ENCODE measurements around the gene OSBPL10. TPM values are rescaled to one million over a fixed set of nuclear protein-coding genes. Genes with fewer than 3 reads are reported as not detected.
A peak's percentile ranks its signal among the peaks of the same experiment; 100 is the strongest.

The OSBPL10 gene
- total and polyA plus RNA-seq, 2 of the 4 experiments (the other 2 are of a cell fraction) = 9.5 to 10.1 TPM

DNA sequence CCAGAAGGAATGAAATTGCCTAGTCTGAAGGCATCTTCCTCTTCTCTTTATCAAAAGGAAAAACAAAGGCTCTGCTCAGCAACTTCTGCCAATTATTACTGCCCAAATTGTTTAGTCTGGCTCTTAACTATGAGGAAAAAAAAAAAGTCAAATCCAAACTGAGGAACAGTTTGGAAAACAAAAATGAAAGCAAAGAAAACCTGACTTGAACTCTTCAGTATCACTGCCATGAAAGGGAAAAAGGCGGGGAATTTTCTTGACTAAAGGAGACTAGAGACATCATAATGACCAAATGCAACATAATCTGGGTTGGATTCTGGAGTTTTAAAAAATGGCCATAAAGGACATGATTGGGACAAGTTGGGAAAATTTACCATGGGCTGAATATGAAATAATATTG is 292.1 kb downstream of the OSBPL10 start:
- Histone ChIP-seq H3K4me2 (ENCODE audit: low read depth, low read length) (peak overlapping the region; percentile 53), H2BK20ac (ENCODE audit: low read depth, low read length) (no peak overlapping the region), H2AK9ac (replicated peaks; ENCODE audit: low read depth, low read length, poor library complexity) (no peak overlapping the region), H3K9me3 (ENCODE audit: control insufficient read depth, insufficient read depth, low read length) (no peaks in the 10 kb centered on the region), H2BK15ac (ENCODE audit: low read depth, low read length) (no peak overlapping the region), H4K5ac (ENCODE audit: low read depth, low read length) (no peak overlapping the region), H4K91ac (ENCODE audit: insufficient read depth, low read depth, low read length) (no peak overlapping the region), H3K56ac (ENCODE audit: extremely low read depth, insufficient read depth, low read length) (no peak overlapping the region), H3K4me3 (ENCODE audit: insufficient read depth, low read depth, low read length) (no peak overlapping the region), H2AK5ac (ENCODE audit: low read depth, low read length) (no peak overlapping the region), H3K4ac (ENCODE audit: low read depth, low read length) (no peak overlapping the region), H2BK120ac (ENCODE audit: low read depth, low read length) (no peak overlapping the region), H3K18ac (ENCODE audit: low read depth, low read length) (no peak overlapping the region), H3K9me1 (ENCODE audit: insufficient read depth, low read length) (no peaks in the 10 kb centered on the region; the same call in 1 of the 2 replicates), H2BK5ac (ENCODE audit: low read depth, low read length, poor library complexity, severe bottlenecking) (no peak overlapping the region), H3K9ac (ENCODE audit: low read depth, low read length) (no peak overlapping the region), H3K36me3 (ENCODE audit: control insufficient read depth, insufficient read depth, low read length) (0 out of 2 replicates have a peak, but pooled peaks cover 1% of the 10 kb centered on the region), H3K27ac (ENCODE audit: insufficient read depth, low read length) (no peak overlapping the region), H3K23ac (ENCODE audit: low read depth, low read length) (no peak overlapping the region), H3K14ac (replicated peaks; ENCODE audit: low read depth, low read length) (no peak overlapping the region), H3K79me1 (ENCODE audit: low read depth in 1 of 2, low read length in 2 of 2) (no peaks in the 10 kb centered on the region), H3K27me3 (ENCODE audit: control insufficient read depth, insufficient read depth, low read length) (no peaks in the 10 kb centered on the region), H3K4me1 (ENCODE audit: control insufficient read depth, insufficient read depth, low read length) (peaks cover 2% of the 10 kb centered on the region), H4K8ac (ENCODE audit: low read depth in 2 of 2, low read length in 2 of 2) (no peak overlapping the region), H4K20me1 (ENCODE audit: insufficient read depth, low read length) (no peaks in the 10 kb centered on the region; the same call in 1 of the 2 replicates), H2AFZ (replicated peaks; ENCODE audit: low read length, poor library complexity) (no peak overlapping the region)
- TF ChIP-seq FOS (IDR thresholded peaks at IDR 0.05; ENCODE audit: low read depth, low read length) (no peak), BHLHE40 (IDR thresholded peaks at IDR 0.05; ENCODE audit: low read depth, low read length) (no peak), RCOR1 (IDR thresholded peaks at IDR 0.05; ENCODE audit: insufficient replicate concordance, low read length) (no peak), MAZ (IDR thresholded peaks at IDR 0.05; ENCODE audit: borderline replicate concordance, low read depth, low read length) (no peak), CEBPB (IDR thresholded peaks at IDR 0.05; ENCODE audit: low read depth, low read length) (no peak), RFX5 (IDR thresholded peaks at IDR 0.05; ENCODE audit: low read depth, low read length) (no peak), POLR2A (IDR thresholded peaks at IDR 0.05; ENCODE audit: low read depth, low read length) (no peak), MAFK (IDR thresholded peaks at IDR 0.05; ENCODE audit: low read depth, low read length) (no peak), SMC3 (IDR thresholded peaks at IDR 0.05; ENCODE audit: low read depth, low read length) (no peak), CHD1 (IDR thresholded peaks at IDR 0.05; ENCODE audit: low read depth, low read length) (no peak), MXI1 (IDR thresholded peaks at IDR 0.05; ENCODE audit: borderline replicate concordance, low read depth, low read length) (no peak), RAD21 (IDR thresholded peaks at IDR 0.05; ENCODE audit: low read length) (no peak), NFE2L2 (IDR thresholded peaks at IDR 0.05; ENCODE audit: low read depth, low read length) (no peak)
- TF ChIP-seq, protein P1, sequence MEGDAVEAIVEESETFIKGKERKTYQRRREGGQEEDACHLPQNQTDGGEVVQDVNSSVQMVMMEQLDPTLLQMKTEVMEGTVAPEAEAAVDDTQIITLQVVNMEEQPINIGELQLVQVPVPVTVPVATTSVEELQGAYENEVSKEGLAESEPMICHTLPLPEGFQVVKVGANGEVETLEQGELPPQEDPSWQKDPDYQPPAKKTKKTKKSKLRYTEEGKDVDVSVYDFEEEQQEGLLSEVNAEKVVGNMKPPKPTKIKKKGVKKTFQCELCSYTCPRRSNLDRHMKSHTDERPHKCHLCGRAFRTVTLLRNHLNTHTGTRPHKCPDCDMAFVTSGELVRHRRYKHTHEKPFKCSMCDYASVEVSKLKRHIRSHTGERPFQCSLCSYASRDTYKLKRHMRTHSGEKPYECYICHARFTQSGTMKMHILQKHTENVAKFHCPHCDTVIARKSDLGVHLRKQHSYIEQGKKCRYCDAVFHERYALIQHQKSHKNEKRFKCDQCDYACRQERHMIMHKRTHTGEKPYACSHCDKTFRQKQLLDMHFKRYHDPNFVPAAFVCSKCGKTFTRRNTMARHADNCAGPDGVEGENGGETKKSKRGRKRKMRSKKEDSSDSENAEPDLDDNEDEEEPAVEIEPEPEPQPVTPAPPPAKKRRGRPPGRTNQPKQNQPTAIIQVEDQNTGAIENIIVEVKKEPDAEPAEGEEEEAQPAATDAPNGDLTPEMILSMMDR (conservative IDR thresholded peaks at IDR 0.05; ENCODE audit: low read depth, low read length) = no peak
- TF ChIP-seq, protein P2, sequence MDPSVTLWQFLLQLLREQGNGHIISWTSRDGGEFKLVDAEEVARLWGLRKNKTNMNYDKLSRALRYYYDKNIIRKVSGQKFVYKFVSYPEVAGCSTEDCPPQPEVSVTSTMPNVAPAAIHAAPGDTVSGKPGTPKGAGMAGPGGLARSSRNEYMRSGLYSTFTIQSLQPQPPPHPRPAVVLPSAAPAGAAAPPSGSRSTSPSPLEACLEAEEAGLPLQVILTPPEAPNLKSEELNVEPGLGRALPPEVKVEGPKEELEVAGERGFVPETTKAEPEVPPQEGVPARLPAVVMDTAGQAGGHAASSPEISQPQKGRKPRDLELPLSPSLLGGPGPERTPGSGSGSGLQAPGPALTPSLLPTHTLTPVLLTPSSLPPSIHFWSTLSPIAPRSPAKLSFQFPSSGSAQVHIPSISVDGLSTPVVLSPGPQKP (IDR thresholded peaks at IDR 0.05; ENCODE audit: borderline replicate concordance, low read depth, low read length) = no peak
- TF ChIP-seq, protein P3, sequence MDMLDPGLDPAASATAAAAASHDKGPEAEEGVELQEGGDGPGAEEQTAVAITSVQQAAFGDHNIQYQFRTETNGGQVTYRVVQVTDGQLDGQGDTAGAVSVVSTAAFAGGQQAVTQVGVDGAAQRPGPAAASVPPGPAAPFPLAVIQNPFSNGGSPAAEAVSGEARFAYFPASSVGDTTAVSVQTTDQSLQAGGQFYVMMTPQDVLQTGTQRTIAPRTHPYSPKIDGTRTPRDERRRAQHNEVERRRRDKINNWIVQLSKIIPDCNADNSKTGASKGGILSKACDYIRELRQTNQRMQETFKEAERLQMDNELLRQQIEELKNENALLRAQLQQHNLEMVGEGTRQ (IDR thresholded peaks at IDR 0.05; ENCODE audit: low read depth, low read length) = no peak
- ChIA-PET CTCF (no interaction called here), POLR2A (ENCODE audit: unreplicated experiment) (no interaction called here)
- BruUV-seq (replicated peaks) = no TSS peak
- WGBS, 2 experiments (ENCODE audit: extremely low coverage in 2 of 2, insufficient read length in 1 of 2) = no CpG with 5 or more reads among the region's 1 CpG
- DNase-seq (no peak), ATAC-seq (ENCODE audit: low read depth) (no peak; the same call in 1 of the 2 replicates)
- dilution Hi-C loops (cut with HindIII; ENCODE audit: low sequenced_read_pairs, unreplicated experiment) (no loop called here), intact Hi-C loops (cut with micrococcal nuclease) (no loop called here), in situ Hi-C loops (cut with MboI; ENCODE audit: low sequenced_read_pairs) (no loop called here)
